Fibroblast of lung (primary cell): ENCODE data around the gene ERAP2.

Experiments
- EZH2 ChIP-seq: IDR thresholded peaks from 2 replicates; pipeline ENCODE4 v1.5.1; 2012; ENCODE audit warnings: low read length, control low read depth, mild to moderate bottlenecking; ENCODE audit errors: missing control alignments
- TF ChIP-seq, protein P1 (sequence below), 2 donors: IDR thresholded peaks in 1 of 2; conservative IDR thresholded peaks in 1 of 2; 1 replicate in 1 of 2; 2 replicates in 1 of 2; pipeline ENCODE4 v1.5.1; 2011 to 2012; ENCODE audit warnings: low read length in 2 of 2, control low read depth in 1 of 2, inconsistent platforms in 1 of 2, low read depth in 1 of 2, mild to moderate bottlenecking in 1 of 2

- TF ChIP-seq, protein P1, sequence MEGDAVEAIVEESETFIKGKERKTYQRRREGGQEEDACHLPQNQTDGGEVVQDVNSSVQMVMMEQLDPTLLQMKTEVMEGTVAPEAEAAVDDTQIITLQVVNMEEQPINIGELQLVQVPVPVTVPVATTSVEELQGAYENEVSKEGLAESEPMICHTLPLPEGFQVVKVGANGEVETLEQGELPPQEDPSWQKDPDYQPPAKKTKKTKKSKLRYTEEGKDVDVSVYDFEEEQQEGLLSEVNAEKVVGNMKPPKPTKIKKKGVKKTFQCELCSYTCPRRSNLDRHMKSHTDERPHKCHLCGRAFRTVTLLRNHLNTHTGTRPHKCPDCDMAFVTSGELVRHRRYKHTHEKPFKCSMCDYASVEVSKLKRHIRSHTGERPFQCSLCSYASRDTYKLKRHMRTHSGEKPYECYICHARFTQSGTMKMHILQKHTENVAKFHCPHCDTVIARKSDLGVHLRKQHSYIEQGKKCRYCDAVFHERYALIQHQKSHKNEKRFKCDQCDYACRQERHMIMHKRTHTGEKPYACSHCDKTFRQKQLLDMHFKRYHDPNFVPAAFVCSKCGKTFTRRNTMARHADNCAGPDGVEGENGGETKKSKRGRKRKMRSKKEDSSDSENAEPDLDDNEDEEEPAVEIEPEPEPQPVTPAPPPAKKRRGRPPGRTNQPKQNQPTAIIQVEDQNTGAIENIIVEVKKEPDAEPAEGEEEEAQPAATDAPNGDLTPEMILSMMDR (conservative IDR thresholded peaks at IDR 0.05 in 1 of 2, IDR thresholded peaks at IDR 0.05 in 1 of 2; ENCODE audit: low read depth in 1 of 2, low read length in 2 of 2), result no peak
- TF ChIP-seq EZH2, result no peak
Observed at GRCh38 chr5:96835791-96836191, 40.5 kb upstream of the ERAP2 start.
